Vagina (tissue), 2 donors: ENCODE data around the gene CHPF. TPM values are rescaled to one million over a fixed set of nuclear protein-coding genes. Genes with fewer than 3 reads are reported as not detected.

Source experiments
- DNase-seq, 2 donors: peaks; one replicate each; pipeline ENCODE4 v3.0.0-alpha.2; 2017; ENCODE audit errors: extremely low spot score in 2 of 2
- H3K27ac ChIP-seq: fragments of 200-600 bp; sonication (generic); one replicate; pipeline ENCODE4 v1.5.1; 2019
- H3K27me3 ChIP-seq: fragments of 200-600 bp; sonication (generic); one replicate; pipeline ENCODE4 v1.5.1; 2019
- H3K36me3 ChIP-seq, 2 donors: fragments of 200-600 bp; sonication (generic); one replicate each; pipeline ENCODE4 v1.5.1; 2017 to 2019
- H3K4me1 ChIP-seq: fragments of 200-600 bp; sonication (generic); one replicate; pipeline ENCODE4 v1.5.1; 2019
- H3K4me3 ChIP-seq, 2 donors: fragments of 200-600 bp; sonication (generic); 1 replicate in 1 of 2; 2 replicates in 1 of 2; pipeline ENCODE4 v1.5.1; 2016 to 2019
- H3K9me3 ChIP-seq: fragments of 200-600 bp; sonication (generic); one replicate; pipeline ENCODE4 v1.5.1; 2019
- CTCF ChIP-seq, 3 experiments: fragments of 450-650 bp in 2 of 3; fragments of 200-600 bp in 1 of 3; sonication (generic) in 1 of 3; IDR thresholded peaks; one replicate each; pipeline ENCODE4 v1.5.1; 2017 to 2019; ENCODE audit warnings: antibody characterized with exemption in 3 of 3, mild to moderate bottlenecking in 2 of 3, moderate library complexity in 2 of 3
- POLR2A ChIP-seq, 2 donors: fragments of 450-650 bp; IDR thresholded peaks; one replicate each; pipeline ENCODE4 v1.6.1; 2017; ENCODE audit warnings: antibody characterized with exemption in 2 of 2, mild to moderate bottlenecking in 2 of 2, moderate library complexity in 2 of 2
- POLR2AphosphoS5 ChIP-seq, 2 donors: sonication (generic); formaldehyde crosslinking; IDR thresholded peaks; one replicate each; pipeline ENCODE4 v1.9.0; 2017; ENCODE audit warnings: antibody characterized with exemption in 2 of 2, mild to moderate bottlenecking in 2 of 2, low read depth in 1 of 2; ENCODE audit not compliant: insufficient read depth in 1 of 2
- intact Hi-C: fragments of 100-400 bp; cut with DNase I; formaldehyde crosslinking; loops from one replicate; pipeline ENCODE4 v1.15.1; 2023
- total RNA-seq: library from RNA; depleted of rRNA; stranded (reverse); fragments of >200 nt; gene quantifications from one replicate; pipeline ENCODE4 v1.2.3, GENCODE V29; 2016

The CHPF gene
- total RNA-seq, 1 donor from 2014 or later = 41.5 TPM

GRCh38 chr2:219496825-219497494 is 46.6 kb downstream of the CHPF start:
- intact Hi-C loops = loop anchor here (5.0 kb wide), 1 partner anchor 145 kb away; no protein-coding TSS in a partner anchor
- Histone ChIP-seq H3K27me3 (no peaks in the 10 kb centered on the region), H3K4me1 (peaks cover 35% of the 10 kb centered on the region), H3K9me3 (no peaks in the 10 kb centered on the region), H3K36me3 (no peaks in the 10 kb centered on the region), H3K27ac (peak overlapping the region; percentile 95), H3K4me3 (peak overlapping the region; percentile 71 to 84)
- DNase-seq = no peak
- no peak for TF ChIP-seq POLR2AphosphoS5 (IDR thresholded peaks at IDR 0.05; ENCODE audit: insufficient read depth in 1 of 2, low read depth in 1 of 2)
- TF ChIP-seq CTCF (IDR thresholded peaks at IDR 0.05) = no peak
- TF ChIP-seq POLR2A (IDR thresholded peaks at IDR 0.05) = no peak

DNA sequence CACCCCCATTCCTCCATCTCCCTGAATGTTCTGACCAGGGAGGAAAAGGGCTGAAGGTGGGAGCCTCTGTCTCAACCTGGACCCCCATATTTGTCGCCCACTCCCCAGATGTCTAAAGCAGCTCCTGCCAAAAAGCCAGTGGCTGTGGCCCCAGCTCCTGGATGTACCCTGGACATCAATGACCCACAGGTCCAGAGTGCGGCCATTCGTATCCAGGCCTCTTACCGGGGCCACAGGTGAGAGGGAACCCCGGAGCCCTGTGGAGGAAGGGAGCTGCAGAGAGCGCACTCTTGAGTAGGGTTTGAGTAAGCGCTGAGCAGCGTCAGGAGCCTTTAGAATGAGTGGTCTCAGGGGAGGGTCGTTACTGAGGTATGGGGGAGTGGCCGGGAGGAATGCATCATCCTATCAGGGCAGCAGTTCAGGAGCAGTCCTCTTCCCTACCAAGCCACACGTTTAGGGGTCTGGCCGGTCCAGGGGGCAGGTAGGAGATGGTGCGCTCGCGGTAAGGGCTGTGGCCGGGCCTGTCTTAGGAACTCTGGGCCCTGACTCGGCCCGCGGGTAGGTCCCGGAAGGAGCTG is 47.3 kb downstream of the CHPF start:
- no peaks in the 10 kb centered on the region for H3K27me3 ChIP-seq
- H3K36me3 ChIP-seq = no peaks in the 10 kb centered on the region
- peak overlapping the region; percentile 71 to 84 for H3K4me3 ChIP-seq
- intact Hi-C loops = loop anchor here (5.0 kb wide), 1 partner anchor 146 kb away; no protein-coding TSS in a partner anchor
- TF ChIP-seq POLR2AphosphoS5 (IDR thresholded peaks at IDR 0.05; ENCODE audit: insufficient read depth in 1 of 2, low read depth in 1 of 2) = no peak
- TF ChIP-seq POLR2A (IDR thresholded peaks at IDR 0.05) = no peak
- no peak for TF ChIP-seq CTCF (IDR thresholded peaks at IDR 0.05)
- H3K9me3 ChIP-seq = no peaks in the 10 kb centered on the region
- H3K4me1 ChIP-seq = peaks cover 30% of the 10 kb centered on the region
- H3K27ac ChIP-seq = peak overlapping the region; percentile 95
- no peak for DNase-seq

GRCh38 chr2:219495531-219496122 is 48.0 kb downstream of the CHPF start:
- Histone ChIP-seq H3K27ac (peak overlapping the region; percentile 95), H3K27me3 (no peaks in the 10 kb centered on the region), H3K4me1 (peaks cover 30% of the 10 kb centered on the region), H3K4me3 (no peak overlapping the region), H3K9me3 (no peaks in the 10 kb centered on the region), H3K36me3 (no peaks in the 10 kb centered on the region)
- DNase-seq = no peak
- intact Hi-C loops = loop anchor here (5.0 kb wide), 1 partner anchor 147 kb away; no protein-coding TSS in a partner anchor
- peak in 2 of 3 experiments; percentile 26 to 41 for TF ChIP-seq CTCF (IDR thresholded peaks at IDR 0.05)
- TF ChIP-seq POLR2AphosphoS5 (IDR thresholded peaks at IDR 0.05; ENCODE audit: insufficient read depth in 1 of 2, low read depth in 1 of 2) = no peak

DNA sequence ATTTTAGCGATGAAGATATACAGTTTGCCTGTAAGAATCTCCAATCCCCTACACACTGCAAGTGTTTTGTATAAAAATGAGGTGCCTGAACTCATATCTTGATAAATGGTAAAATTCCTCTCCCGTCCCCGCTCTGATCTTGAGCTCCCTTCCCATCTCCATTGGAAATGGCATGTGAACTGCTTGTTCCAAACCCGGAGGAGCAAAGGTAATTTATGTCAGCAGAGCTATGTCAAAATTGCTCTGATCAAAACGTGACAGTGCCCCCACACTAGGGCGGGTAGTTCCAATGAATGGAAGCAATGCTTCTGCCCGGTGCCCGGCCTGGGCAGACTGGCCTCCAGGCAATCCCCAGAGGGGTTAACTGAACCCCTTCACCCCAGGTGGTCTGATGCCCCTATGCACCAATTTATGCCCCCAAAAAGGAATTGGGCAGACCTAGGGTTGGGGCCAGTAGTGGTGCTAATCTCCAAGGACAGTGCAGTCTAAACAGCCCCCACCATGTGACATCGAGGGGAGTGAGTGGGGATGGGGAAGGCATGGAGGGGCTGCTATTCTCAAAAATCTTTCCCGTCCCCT is 48.6 kb downstream of the CHPF start:
- H3K9me3 ChIP-seq = no peaks in the 10 kb centered on the region
- peaks cover 26% of the 10 kb centered on the region for H3K4me1 ChIP-seq
- no peak for TF ChIP-seq POLR2AphosphoS5 (IDR thresholded peaks at IDR 0.05; ENCODE audit: insufficient read depth in 1 of 2, low read depth in 1 of 2)
- TF ChIP-seq CTCF (IDR thresholded peaks at IDR 0.05) = no peak
- TF ChIP-seq POLR2A (IDR thresholded peaks at IDR 0.05) = no peak
- H3K27ac ChIP-seq = no peak overlapping the region
- no peak for DNase-seq
- no peaks in the 10 kb centered on the region for H3K27me3 ChIP-seq
- intact Hi-C loops = loop anchor here (5.0 kb wide), 1 partner anchor 147 kb away; no protein-coding TSS in a partner anchor
- no peak overlapping the region for H3K4me3 ChIP-seq
- no peaks in the 10 kb centered on the region for H3K36me3 ChIP-seq
